Measurements from ENCODE around the gene TNFAIP8L2.

Gene TNFAIP8L2

GRCh38 chr1:151193856-151194255 is 37.4 kb downstream of the TNFAIP8L2 start:
- TF ChIP-seq EGR1 (IDR thresholded peaks at IDR 0.05), result no peak
- no peak for TF ChIP-seq EP300 (IDR thresholded peaks at IDR 0.05; ENCODE audit: borderline replicate concordance)
- no peak for TF ChIP-seq MAX (IDR thresholded peaks at IDR 0.05)
- no peak for TF ChIP-seq YY1 (IDR thresholded peaks at IDR 0.05; ENCODE audit: low read depth)
- TF ChIP-seq TAF1 (IDR thresholded peaks at IDR 0.05; ENCODE audit: low read depth), result no peak
- TF ChIP-seq CEBPB (IDR thresholded peaks at IDR 0.05), result no peak
- no peak for TF ChIP-seq REST (IDR thresholded peaks at IDR 0.05; ENCODE audit: low read depth)
- TF ChIP-seq CREB1 (IDR thresholded peaks at IDR 0.05; ENCODE audit: low read depth), result no peak

DNA sequence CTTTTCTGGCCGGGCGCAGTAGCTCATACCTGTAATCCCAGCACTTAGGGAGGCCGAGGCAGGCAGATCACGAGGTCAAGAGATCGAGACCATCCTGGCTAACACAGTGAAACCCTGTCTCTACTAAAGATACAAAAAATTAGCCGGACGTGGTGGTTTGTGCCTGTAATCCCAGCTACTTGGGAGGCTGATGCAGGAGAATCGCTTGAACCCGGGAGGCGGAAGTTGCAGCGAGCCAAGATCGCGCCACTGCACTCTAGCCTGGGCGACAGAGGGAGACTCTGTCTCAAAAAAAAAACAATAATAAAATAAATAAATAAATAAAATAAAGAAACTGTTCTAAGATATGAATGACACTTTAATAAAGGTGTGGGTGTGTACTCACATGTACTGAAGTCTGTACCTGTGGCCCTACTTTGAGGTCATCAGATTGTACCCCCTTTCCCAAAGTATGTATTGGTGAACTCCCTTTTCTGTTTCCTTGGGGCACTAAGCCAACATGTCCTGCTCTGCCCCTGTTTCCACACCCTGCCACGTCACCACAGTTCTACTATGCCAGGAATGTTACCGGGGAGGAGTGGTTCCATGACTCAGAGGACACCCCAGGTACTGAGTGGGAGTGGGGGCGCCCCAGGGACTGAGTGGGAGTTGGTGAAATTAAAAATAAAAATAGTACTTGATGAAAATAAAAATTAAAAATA is 38.6 kb downstream of the TNFAIP8L2 start:
- peak; percentile 48; the same call in 1 of the 2 replicates for TF ChIP-seq MAX (IDR thresholded peaks at IDR 0.05)
- TF ChIP-seq TAF1 (IDR thresholded peaks at IDR 0.05; ENCODE audit: low read depth), result 0 out of 2 replicates have a peak, but pooled peaks have one; percentile 5
- peak; percentile 49; the same call in 1 of the 2 replicates for TF ChIP-seq CREB1 (IDR thresholded peaks at IDR 0.05; ENCODE audit: low read depth)
- TF ChIP-seq YY1 (IDR thresholded peaks at IDR 0.05; ENCODE audit: low read depth), result peak; percentile 31; the same call in 1 of the 2 replicates
- peak; percentile 85 for TF ChIP-seq NFIC (IDR thresholded peaks at IDR 0.05)
- TF ChIP-seq EP300 (IDR thresholded peaks at IDR 0.05; ENCODE audit: borderline replicate concordance), result peak; percentile 83
- peak; percentile 86 for TF ChIP-seq TCF12 (IDR thresholded peaks at IDR 0.05; ENCODE audit: low read depth)
- peak; percentile 100 for TF ChIP-seq TEAD4 (IDR thresholded peaks at IDR 0.05)
- peak; percentile 93 for TF ChIP-seq EGR1 (IDR thresholded peaks at IDR 0.05)
- TF ChIP-seq CEBPB (IDR thresholded peaks at IDR 0.05), result peak; percentile 74; the same call in 1 of the 2 replicates
- TF ChIP-seq ZBTB7A (IDR thresholded peaks at IDR 0.05; ENCODE audit: low read depth), result peak; percentile 78

DNA sequence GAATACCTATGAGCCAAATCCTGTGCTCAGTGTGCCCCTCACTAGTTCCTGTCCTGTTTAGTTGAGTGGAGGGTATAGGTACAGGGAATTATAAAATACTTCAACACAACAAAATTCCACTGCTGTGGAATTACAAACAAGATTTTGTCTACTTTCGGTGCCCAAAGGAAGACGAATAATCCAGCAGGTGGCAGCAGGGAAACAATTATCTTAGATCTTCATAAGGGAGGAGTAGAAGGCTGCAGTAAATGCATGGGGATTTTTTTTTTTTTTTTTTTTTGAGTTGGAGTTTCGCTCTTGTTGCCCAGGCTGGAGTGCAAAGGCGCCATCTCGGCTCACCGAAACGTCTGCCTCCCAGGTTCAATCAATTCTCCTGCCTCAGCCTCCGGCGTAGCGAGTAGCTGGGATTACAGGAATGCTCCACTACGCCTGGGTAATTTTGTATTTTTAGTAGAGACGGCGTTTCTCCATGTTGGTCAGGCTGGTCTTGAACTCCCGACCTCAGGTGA is 39.9 kb downstream of the TNFAIP8L2 start:
- TF ChIP-seq YY1 (IDR thresholded peaks at IDR 0.05; ENCODE audit: low read depth) (no peak), RAD21 (IDR thresholded peaks at IDR 0.05; ENCODE audit: low read depth) (peak; percentile 69)

DNA sequence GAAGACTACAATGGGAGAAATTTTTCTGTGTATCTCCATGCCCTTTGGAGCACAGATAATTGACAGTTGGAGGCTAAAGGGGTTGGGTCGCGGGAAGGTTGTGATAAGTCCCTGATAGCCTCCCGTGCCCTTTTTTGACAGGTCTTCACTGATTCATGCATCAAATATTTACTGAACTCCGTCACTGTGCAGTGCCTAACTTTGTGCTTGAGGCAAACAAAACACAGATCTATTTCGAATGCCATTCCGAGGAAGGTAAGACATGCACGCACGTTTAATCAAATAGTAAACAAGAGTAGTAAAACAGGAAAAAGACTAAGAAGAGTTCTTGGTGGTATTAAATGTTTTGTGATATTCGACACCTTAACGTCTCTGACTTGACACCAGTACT is 41.4 kb downstream of the TNFAIP8L2 start:
- no peak for TF ChIP-seq RAD21 (IDR thresholded peaks at IDR 0.05; ENCODE audit: low read depth)
- no peak for TF ChIP-seq TCF12 (IDR thresholded peaks at IDR 0.05; ENCODE audit: low read depth)
- no peak for TF ChIP-seq CREB1 (IDR thresholded peaks at IDR 0.05; ENCODE audit: low read depth)

GRCh38 chr1:151198254-151199127 is 42.0 kb downstream of the TNFAIP8L2 start, which contains the start of gene PIP5K1A:
PIP5K1A (plus strand) TSS chr1:151198552; CDS start chr1:151198997, 445 bp downstream.
- TF ChIP-seq YY1 (IDR thresholded peaks at IDR 0.05; ENCODE audit: low read depth) (peak; percentile 90), TEAD4 (IDR thresholded peaks at IDR 0.05) (0 out of 2 replicates have a peak, but pooled peaks have one; percentile 4), ZBTB7A (IDR thresholded peaks at IDR 0.05; ENCODE audit: low read depth) (peak; percentile 57; the same call in 1 of the 2 replicates), TCF12 (IDR thresholded peaks at IDR 0.05; ENCODE audit: low read depth) (0 out of 2 replicates have a peak, but pooled peaks have one; percentile 6), TAF1 (IDR thresholded peaks at IDR 0.05; ENCODE audit: low read depth) (peak; percentile 70; the same call in 1 of the 2 replicates), MAX (IDR thresholded peaks at IDR 0.05) (peak; percentile 83), REST (IDR thresholded peaks at IDR 0.05; ENCODE audit: low read depth) (no peak), EGR1 (IDR thresholded peaks at IDR 0.05) (0 out of 2 replicates have a peak, but pooled peaks have one; percentile 3), FOXM1 (IDR thresholded peaks at IDR 0.05; ENCODE audit: borderline replicate concordance, low read depth) (no peak)
- TF ChIP-seq, protein P1, sequence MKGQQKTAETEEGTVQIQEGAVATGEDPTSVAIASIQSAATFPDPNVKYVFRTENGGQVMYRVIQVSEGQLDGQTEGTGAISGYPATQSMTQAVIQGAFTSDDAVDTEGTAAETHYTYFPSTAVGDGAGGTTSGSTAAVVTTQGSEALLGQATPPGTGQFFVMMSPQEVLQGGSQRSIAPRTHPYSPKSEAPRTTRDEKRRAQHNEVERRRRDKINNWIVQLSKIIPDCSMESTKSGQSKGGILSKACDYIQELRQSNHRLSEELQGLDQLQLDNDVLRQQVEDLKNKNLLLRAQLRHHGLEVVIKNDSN (IDR thresholded peaks at IDR 0.05), result peak; percentile 99
